HT1080 (cell line): Measurements from ENCODE around the gene TYW1B. TPM values are rescaled to one million over a fixed set of nuclear protein-coding genes. Genes with fewer than 3 reads are reported as not detected.
"Not testable (repeated sequence)": the region's sequence is repeated elsewhere in the genome, so short reads cannot be mapped to it uniquely, and the experiment has no call there.

Experiments used
- DNase-seq: peaks from one replicate; pipeline ENCODE4 v3.0.0-alpha.2; 2015; ENCODE audit warnings: low read depth
- small RNA-seq: library from RNA; depleted of rRNA; stranded (forward); fragments of <200 nt; gene quantifications from one replicate; pipeline ENCODE3, GENCODE V24; 2014
- total RNA-seq: library from RNA; depleted of rRNA; stranded (reverse); fragments of >200 nt; shearing (Covaris generic); gene quantifications from 2 replicates; pipeline ENCODE4 v1.2.3, GENCODE V29; 2014; rRNA removed

TYW1B gene
- total RNA-seq, 1 experiment from 2014 or later = 1.7 TPM

- not testable (repeated sequence) for DNase-seq
These were observed 268.5 kb downstream of the TYW1B start for GRCh38 chr7:72559546-72559945.

- DNase-seq = not testable (repeated sequence)
These were observed 271.3 kb downstream of the TYW1B start for GRCh38 chr7:72556733-72557132.

GRCh38 chr7:72555238-72555637 is 272.8 kb downstream of the TYW1B start:
- not testable (repeated sequence) for DNase-seq

- DNase-seq = not testable (repeated sequence)
These were observed 273.6 kb downstream of the TYW1B start for GRCh38 chr7:72554401-72554800.

- DNase-seq = not testable (repeated sequence)
These were observed 277.5 kb downstream of the TYW1B start for GRCh38 chr7:72550454-72550853.

- not testable (repeated sequence) for DNase-seq
These were observed 281.3 kb downstream of the TYW1B start for GRCh38 chr7:72546586-72547237.

- DNase-seq = not testable (repeated sequence)
These were observed 283.5 kb downstream of the TYW1B start for GRCh38 chr7:72544531-72544930.

- DNase-seq = no peak
These were observed 287.1 kb downstream of the TYW1B start for GRCh38 chr7:72540923-72541322.

GRCh38 chr7:72540106-72540611 is 287.8 kb downstream of the TYW1B start:
- no peak for DNase-seq

GRCh38 chr7:72539702-72540101 is 288.3 kb downstream of the TYW1B start:
- DNase-seq = no peak

- DNase-seq = peak; percentile 81
These were observed 289.1 kb downstream of the TYW1B start for GRCh38 chr7:72538856-72539255.

GRCh38 chr7:72538147-72538546 is 289.9 kb downstream of the TYW1B start:
- no peak for DNase-seq

- peak; percentile 32 for DNase-seq
These were observed 292.0 kb downstream of the TYW1B start for GRCh38 chr7:72536038-72536437.

GRCh38 chr7:72531048-72531447 is 297.0 kb downstream of the TYW1B start:
- not testable (repeated sequence) for DNase-seq

Small RNA genes lying within 50 kb of the gene (small RNA-seq; reads per million reads assigned to genes)
- gene AC211469.2 (not detected), gene MIR4650-2 (not detected), gene RN7SL377P (not detected), gene RN7SL625P (not detected)

Other genes with a start within 250 kb of the TYW1B start
- gene POM121, start 96.9 kb upstream of the TYW1B start, total RNA-seq = 7.6 and 11.2 TPM in 2 replicates
- not detected in 2 replicates for gene TRIM74, start 141.3 kb upstream of the TYW1B start, total RNA-seq
- gene SPDYE8, start 201.6 kb upstream of the TYW1B start, total RNA-seq = not detected in 2 replicates
- gene SPDYE11, start 229.7 kb upstream of the TYW1B start, total RNA-seq = not detected in 2 replicates